DMS53 (cell line): ENCODE data around the gene PAPOLB.

Source experiments
- DNase-seq: peaks from one replicate; lab custom pipeline; 2025; lab: John Stamatoyannopoulos, UW

The PAPOLB gene

GRCh38 chr7:4823441-4824119 lies 38.2 kb downstream of the PAPOLB start:
- DNase-seq: peak; percentile 15

- no peak for DNase-seq
These were observed 39.2 kb downstream of the PAPOLB start for GRCh38 chr7:4822677-4823076.

GRCh38 chr7:4820967-4821471 lies 40.8 kb downstream of the PAPOLB start:
- no peak for DNase-seq

- no peak for DNase-seq
These were observed 41.3 kb downstream of the PAPOLB start for GRCh38 chr7:4820405-4820966.

GRCh38 chr7:4819560-4820404 lies 42.0 kb downstream of the PAPOLB start:
- no peak for DNase-seq

GRCh38 chr7:4818000-4818794 lies 43.6 kb downstream of the PAPOLB start:
- DNase-seq: no peak

- peak; percentile 17 for DNase-seq
These were observed 44.5 kb downstream of the PAPOLB start for GRCh38 chr7:4817178-4817901.

- no peak for DNase-seq
These were observed 45.3 kb downstream of the PAPOLB start for GRCh38 chr7:4816419-4817080.

GRCh38 chr7:4815609-4816418 lies 46.0 kb downstream of the PAPOLB start:
- DNase-seq: no peak

GRCh38 chr7:4815121-4815520 lies 46.7 kb downstream of the PAPOLB start:
- DNase-seq: no peak

- DNase-seq: no peak
These were observed 47.4 kb downstream of the PAPOLB start for GRCh38 chr7:4814433-4814832.

GRCh38 chr7:4809666-4810065 lies 52.2 kb downstream of the PAPOLB start:
- no peak for DNase-seq

GRCh38 chr7:4809091-4809591 lies 52.7 kb downstream of the PAPOLB start:
- no peak for DNase-seq

GRCh38 chr7:4808565-4808964 lies 53.3 kb downstream of the PAPOLB start:
- DNase-seq: no peak

- no peak for DNase-seq
These were observed 53.8 kb downstream of the PAPOLB start for GRCh38 chr7:4808026-4808425.
